H1 (cell line): ENCODE results near the gene LRP5. TPM values are rescaled to one million over a fixed set of nuclear protein-coding genes. Genes with fewer than 3 reads are reported as not detected.

Source experiments
- ASH2L ChIP-seq: fragments of 200-600, 300-600 bp; sonication (generic); IDR thresholded peaks from one replicate; pipeline ENCODE4 v1.7.1; 2017; ENCODE audit warnings: low read length
- CHD2 ChIP-seq: IDR thresholded peaks from 2 replicates; pipeline ENCODE4 v1.6.1; 2012; ENCODE audit warnings: low read length, improper control_type of control experiment
- CTBP2 ChIP-seq: IDR thresholded peaks from 2 replicates; pipeline ENCODE4 v1.7.0; 2011; ENCODE audit warnings: borderline replicate concordance, mild to moderate bottlenecking, moderate library complexity, mixed read lengths, low read length; ENCODE audit not compliant: insufficient read depth, insufficient read length
- SIN3A ChIP-seq, 2 experiments: IDR thresholded peaks in 1 of 2; conservative IDR thresholded peaks in 1 of 2; 2 replicates each; pipeline ENCODE4 v1.6.1; 2011 to 2012; ENCODE audit warnings: low read length in 2 of 2, improper control_type of control experiment in 1 of 2, low read depth in 1 of 2, mild to moderate bottlenecking in 1 of 2
- SP1 ChIP-seq: IDR thresholded peaks from 2 replicates; pipeline ENCODE4 v1.6.1; 2011; ENCODE audit warnings: low read depth, low read length
- TAF1 ChIP-seq: IDR thresholded peaks from 2 replicates; pipeline ENCODE4 v1.6.1; 2011; ENCODE audit warnings: mild to moderate bottlenecking, low read depth, low read length
- polyA plus RNA-seq, 7 experiments: library from polyadenylated mRNA; depleted of rRNA in 3 of 7; stranded (reverse) in 5 of 7; unstranded in 2 of 7; fragments of >200 nt in 5 of 7; fragments of 200-250 nt in 2 of 7; gene quantifications; 1 replicate in 5 of 7; 2 replicates in 1 of 7; 4 replicates in 1 of 7; pipeline versions ENCODE4 v1.2.1 to v1.2.3, GENCODE V29; 2011 to 2013; ENCODE audit warnings: missing spikeins in 2 of 7, mixed read lengths in 2 of 7
- total RNA-seq: library from RNA; stranded (reverse); fragmentation: NEBNext Ultra II Directional; extraction: Animal tissue kit (Norgen Biotek cat#: 25700); gene quantifications from 2 replicates; pipeline ENCODE4 v1.2.1, GENCODE V29; 2021
- TF ChIP-seq, protein P1 (sequence below): fragments of 300-600 bp; sonication (generic); IDR thresholded peaks from 2 replicates; pipeline ENCODE4 v1.7.1; 2012; ENCODE audit warnings: low read length, moderate library complexity, mild to moderate bottlenecking, inconsistent platforms; ENCODE audit not compliant: insufficient replicate concordance

The LRP5 gene
- total and polyA plus RNA-seq, 2 of the 8 experiments (the other 6 are each of a cell fraction or from before 2014, with no cell fraction given) = 19.0 to 38.9 TPM

DNA sequence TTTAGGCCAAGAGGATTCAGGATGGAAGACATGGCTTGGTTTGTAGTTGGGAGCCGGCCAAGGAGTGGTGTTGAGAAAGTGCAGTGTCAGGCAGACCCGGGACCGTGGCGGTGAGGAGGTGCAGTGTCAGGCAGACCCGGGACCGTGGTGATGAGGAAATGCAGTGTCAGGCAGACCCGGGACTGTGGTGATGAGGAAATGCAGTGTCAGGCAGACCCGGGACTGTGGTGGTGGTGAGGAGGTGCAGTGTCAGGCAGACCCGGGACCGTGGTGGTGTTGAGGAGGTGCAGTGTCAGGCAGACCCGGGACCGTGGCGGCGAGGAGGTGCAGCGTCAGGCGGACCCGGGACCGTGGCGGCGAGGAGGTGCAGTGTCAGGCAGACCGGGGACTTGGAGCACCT, 59.7 kb downstream of the LRP5 start (continued):
- no peak for TF ChIP-seq SIN3A (conservative IDR thresholded peaks at IDR 0.05 in 1 of 2, IDR thresholded peaks at IDR 0.05 in 1 of 2; ENCODE audit: low read depth in 1 of 2, low read length in 2 of 2)
- TF ChIP-seq, protein P1, sequence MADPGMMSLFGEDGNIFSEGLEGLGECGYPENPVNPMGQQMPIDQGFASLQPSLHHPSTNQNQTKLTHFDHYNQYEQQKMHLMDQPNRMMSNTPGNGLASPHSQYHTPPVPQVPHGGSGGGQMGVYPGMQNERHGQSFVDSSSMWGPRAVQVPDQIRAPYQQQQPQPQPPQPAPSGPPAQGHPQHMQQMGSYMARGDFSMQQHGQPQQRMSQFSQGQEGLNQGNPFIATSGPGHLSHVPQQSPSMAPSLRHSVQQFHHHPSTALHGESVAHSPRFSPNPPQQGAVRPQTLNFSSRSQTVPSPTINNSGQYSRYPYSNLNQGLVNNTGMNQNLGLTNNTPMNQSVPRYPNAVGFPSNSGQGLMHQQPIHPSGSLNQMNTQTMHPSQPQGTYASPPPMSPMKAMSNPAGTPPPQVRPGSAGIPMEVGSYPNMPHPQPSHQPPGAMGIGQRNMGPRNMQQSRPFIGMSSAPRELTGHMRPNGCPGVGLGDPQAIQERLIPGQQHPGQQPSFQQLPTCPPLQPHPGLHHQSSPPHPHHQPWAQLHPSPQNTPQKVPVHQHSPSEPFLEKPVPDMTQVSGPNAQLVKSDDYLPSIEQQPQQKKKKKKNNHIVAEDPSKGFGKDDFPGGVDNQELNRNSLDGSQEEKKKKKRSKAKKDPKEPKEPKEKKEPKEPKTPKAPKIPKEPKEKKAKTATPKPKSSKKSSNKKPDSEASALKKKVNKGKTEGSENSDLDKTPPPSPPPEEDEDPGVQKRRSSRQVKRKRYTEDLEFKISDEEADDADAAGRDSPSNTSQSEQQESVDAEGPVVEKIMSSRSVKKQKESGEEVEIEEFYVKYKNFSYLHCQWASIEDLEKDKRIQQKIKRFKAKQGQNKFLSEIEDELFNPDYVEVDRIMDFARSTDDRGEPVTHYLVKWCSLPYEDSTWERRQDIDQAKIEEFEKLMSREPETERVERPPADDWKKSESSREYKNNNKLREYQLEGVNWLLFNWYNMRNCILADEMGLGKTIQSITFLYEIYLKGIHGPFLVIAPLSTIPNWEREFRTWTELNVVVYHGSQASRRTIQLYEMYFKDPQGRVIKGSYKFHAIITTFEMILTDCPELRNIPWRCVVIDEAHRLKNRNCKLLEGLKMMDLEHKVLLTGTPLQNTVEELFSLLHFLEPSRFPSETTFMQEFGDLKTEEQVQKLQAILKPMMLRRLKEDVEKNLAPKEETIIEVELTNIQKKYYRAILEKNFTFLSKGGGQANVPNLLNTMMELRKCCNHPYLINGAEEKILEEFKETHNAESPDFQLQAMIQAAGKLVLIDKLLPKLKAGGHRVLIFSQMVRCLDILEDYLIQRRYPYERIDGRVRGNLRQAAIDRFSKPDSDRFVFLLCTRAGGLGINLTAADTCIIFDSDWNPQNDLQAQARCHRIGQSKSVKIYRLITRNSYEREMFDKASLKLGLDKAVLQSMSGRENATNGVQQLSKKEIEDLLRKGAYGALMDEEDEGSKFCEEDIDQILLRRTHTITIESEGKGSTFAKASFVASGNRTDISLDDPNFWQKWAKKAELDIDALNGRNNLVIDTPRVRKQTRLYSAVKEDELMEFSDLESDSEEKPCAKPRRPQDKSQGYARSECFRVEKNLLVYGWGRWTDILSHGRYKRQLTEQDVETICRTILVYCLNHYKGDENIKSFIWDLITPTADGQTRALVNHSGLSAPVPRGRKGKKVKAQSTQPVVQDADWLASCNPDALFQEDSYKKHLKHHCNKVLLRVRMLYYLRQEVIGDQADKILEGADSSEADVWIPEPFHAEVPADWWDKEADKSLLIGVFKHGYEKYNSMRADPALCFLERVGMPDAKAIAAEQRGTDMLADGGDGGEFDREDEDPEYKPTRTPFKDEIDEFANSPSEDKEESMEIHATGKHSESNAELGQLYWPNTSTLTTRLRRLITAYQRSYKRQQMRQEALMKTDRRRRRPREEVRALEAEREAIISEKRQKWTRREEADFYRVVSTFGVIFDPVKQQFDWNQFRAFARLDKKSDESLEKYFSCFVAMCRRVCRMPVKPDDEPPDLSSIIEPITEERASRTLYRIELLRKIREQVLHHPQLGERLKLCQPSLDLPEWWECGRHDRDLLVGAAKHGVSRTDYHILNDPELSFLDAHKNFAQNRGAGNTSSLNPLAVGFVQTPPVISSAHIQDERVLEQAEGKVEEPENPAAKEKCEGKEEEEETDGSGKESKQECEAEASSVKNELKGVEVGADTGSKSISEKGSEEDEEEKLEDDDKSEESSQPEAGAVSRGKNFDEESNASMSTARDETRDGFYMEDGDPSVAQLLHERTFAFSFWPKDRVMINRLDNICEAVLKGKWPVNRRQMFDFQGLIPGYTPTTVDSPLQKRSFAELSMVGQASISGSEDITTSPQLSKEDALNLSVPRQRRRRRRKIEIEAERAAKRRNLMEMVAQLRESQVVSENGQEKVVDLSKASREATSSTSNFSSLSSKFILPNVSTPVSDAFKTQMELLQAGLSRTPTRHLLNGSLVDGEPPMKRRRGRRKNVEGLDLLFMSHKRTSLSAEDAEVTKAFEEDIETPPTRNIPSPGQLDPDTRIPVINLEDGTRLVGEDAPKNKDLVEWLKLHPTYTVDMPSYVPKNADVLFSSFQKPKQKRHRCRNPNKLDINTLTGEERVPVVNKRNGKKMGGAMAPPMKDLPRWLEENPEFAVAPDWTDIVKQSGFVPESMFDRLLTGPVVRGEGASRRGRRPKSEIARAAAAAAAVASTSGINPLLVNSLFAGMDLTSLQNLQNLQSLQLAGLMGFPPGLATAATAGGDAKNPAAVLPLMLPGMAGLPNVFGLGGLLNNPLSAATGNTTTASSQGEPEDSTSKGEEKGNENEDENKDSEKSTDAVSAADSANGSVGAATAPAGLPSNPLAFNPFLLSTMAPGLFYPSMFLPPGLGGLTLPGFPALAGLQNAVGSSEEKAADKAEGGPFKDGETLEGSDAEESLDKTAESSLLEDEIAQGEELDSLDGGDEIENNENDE = no peak
- no peak for TF ChIP-seq CTBP2
- TF ChIP-seq TAF1 = no peak
- no peak for TF ChIP-seq ASH2L
- TF ChIP-seq SP1 = no peak
- no peak for TF ChIP-seq CHD2
